ENCODE measurements around the gene SAA2. TPM values are rescaled to one million over a fixed set of nuclear protein-coding genes. Genes with fewer than 3 reads are reported as not detected.
"Not testable (repeated sequence)": the region's sequence is repeated elsewhere in the genome, so short reads cannot be mapped to it uniquely, and the experiment has no call there.

Gene SAA2
- total RNA-seq, 1 experiment from 2014 or later: not detected

- H3K4me2 ChIP-seq (ENCODE audit: low read depth, low read length, poor library complexity, severe bottlenecking): no peak overlapping the region
- no peak for DNase-seq
- H3K9ac ChIP-seq (ENCODE audit: low read length): no peak overlapping the region
- H3K9me2 ChIP-seq (replicated peaks; ENCODE audit: insufficient read depth, low read length): no peaks in the 10 kb centered on the region
- H3K27ac ChIP-seq (ENCODE audit: low read length): no peak overlapping the region
- H3K36me3 ChIP-seq (ENCODE audit: insufficient read depth, low read length): no peaks in the 10 kb centered on the region
- H2AFZ ChIP-seq (ENCODE audit: low read length): no peak overlapping the region
- no peaks in the 10 kb centered on the region for H3K27me3 ChIP-seq (ENCODE audit: low read length)
- no peaks in the 10 kb centered on the region for H3K4me1 ChIP-seq (ENCODE audit: low read length)
- H3K4me3 ChIP-seq (ENCODE audit: low read length): no peak overlapping the region
- H4K20me1 ChIP-seq (ENCODE audit: insufficient read depth, low read depth, low read length): no peaks in the 10 kb centered on the region
- H3K79me2 ChIP-seq (ENCODE audit: low read length): no peaks in the 10 kb centered on the region
- no peaks in the 10 kb centered on the region for H3K9me3 ChIP-seq (ENCODE audit: low read length)
Observed at GRCh38 chr11:18271206-18271605, 22.7 kb upstream of the SAA2 start.

DNA sequence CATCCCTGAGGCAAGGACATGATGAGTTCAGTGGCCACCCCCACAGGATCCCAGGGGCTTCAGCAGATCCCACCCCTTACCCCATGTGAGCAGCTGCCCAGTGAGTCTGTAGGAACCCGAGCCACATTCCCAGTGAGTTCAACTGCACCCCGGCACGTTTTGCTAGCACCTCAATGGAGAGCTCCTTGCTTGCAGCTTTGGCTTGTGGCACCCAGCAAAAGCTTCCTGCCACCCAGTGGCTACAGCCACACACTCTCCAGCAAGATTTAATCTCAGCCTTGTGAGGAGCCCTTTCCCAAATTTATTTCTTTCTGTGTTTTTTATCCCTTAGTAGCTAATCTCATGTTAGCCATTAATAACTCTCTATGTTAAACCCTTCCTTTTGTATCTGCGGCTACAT lies 21.6 kb upstream of the SAA2 start:
- Histone ChIP-seq H3K27me3 (ENCODE audit: low read length) (no peaks in the 10 kb centered on the region), H3K9me2 (replicated peaks; ENCODE audit: insufficient read depth, low read length) (no peaks in the 10 kb centered on the region), H3K4me3 (ENCODE audit: low read length) (no peak overlapping the region), H3K27ac (ENCODE audit: low read length) (no peak overlapping the region), H3K9ac (ENCODE audit: low read length) (no peak overlapping the region), H2AFZ (ENCODE audit: low read length) (no peak overlapping the region), H3K36me3 (ENCODE audit: insufficient read depth, low read length) (no peaks in the 10 kb centered on the region), H3K9me3 (ENCODE audit: low read length) (no peaks in the 10 kb centered on the region), H3K4me1 (ENCODE audit: low read length) (no peaks in the 10 kb centered on the region), H3K4me2 (ENCODE audit: low read depth, low read length, poor library complexity, severe bottlenecking) (no peak overlapping the region), H4K20me1 (ENCODE audit: insufficient read depth, low read depth, low read length) (no peaks in the 10 kb centered on the region), H3K79me2 (ENCODE audit: low read length) (no peaks in the 10 kb centered on the region)
- DNase-seq: no peak

- not testable (repeated sequence) for DNase-seq
Observed at GRCh38 chr11:18269252-18269651, 20.8 kb upstream of the SAA2 start.

GRCh38 chr11:18267335-18268133 lies 19.1 kb upstream of the SAA2 start:
- not testable (repeated sequence) for H4K20me1 ChIP-seq (ENCODE audit: insufficient read depth, low read depth, low read length); H3K9me2 ChIP-seq (replicated peaks; ENCODE audit: insufficient read depth, low read length); H3K27me3 ChIP-seq (ENCODE audit: low read length); H2AFZ ChIP-seq (ENCODE audit: low read length); H3K4me3 ChIP-seq (ENCODE audit: low read length); DNase-seq; H3K9ac ChIP-seq (ENCODE audit: low read length); H3K4me2 ChIP-seq (ENCODE audit: low read depth, low read length, poor library complexity, severe bottlenecking); H3K27ac ChIP-seq (ENCODE audit: low read length); H3K36me3 ChIP-seq (ENCODE audit: insufficient read depth, low read length); H3K79me2 ChIP-seq (ENCODE audit: low read length); H3K9me3 ChIP-seq (ENCODE audit: low read length); H3K4me1 ChIP-seq (ENCODE audit: low read length)

More at GRCh38 chr11:18269252-18269651, 20.8 kb upstream of the SAA2 start:
- H4K20me1 ChIP-seq (ENCODE audit: insufficient read depth, low read depth, low read length); H3K4me2 ChIP-seq (ENCODE audit: low read depth, low read length, poor library complexity, severe bottlenecking); H3K9ac ChIP-seq (ENCODE audit: low read length); H3K27me3 ChIP-seq (ENCODE audit: low read length); H3K4me1 ChIP-seq (ENCODE audit: low read length); H3K79me2 ChIP-seq (ENCODE audit: low read length); H3K36me3 ChIP-seq (ENCODE audit: insufficient read depth, low read length); H3K4me3 ChIP-seq (ENCODE audit: low read length); H3K9me2 ChIP-seq (replicated peaks; ENCODE audit: insufficient read depth, low read length); H3K9me3 ChIP-seq (ENCODE audit: low read length); H2AFZ ChIP-seq (ENCODE audit: low read length); H3K27ac ChIP-seq (ENCODE audit: low read length): not testable (repeated sequence)

DNA sequence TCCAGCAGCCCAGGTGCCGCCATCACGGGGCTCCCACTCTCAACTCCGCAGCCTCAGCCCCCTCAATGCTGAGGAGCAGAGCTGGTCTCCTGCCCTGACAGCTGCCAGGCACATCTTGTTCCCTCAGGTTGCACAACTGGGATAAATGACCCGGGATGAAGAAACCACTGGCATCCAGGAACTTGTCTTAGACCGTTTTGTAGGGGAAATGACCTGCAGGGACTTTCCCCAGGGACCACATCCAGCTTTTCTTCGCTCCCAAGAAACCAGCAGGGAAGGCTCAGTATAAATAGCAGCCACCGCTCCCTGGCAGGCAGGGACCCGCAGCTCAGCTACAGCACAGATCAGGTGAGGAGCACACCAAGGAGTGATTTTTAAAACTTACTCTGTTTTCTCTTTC lies 17.5 kb upstream of the SAA2 start, which contains the start of gene SAA1:
SAA1 (plus strand) TSS at position 316 of the 400 bp plus-strand sequence. CDS start 624 bp downstream, outside the sequence.
- Histone ChIP-seq H3K27ac (ENCODE audit: low read length) (no peak within 1 kb of the TSS), H2AFZ (ENCODE audit: low read length) (no peak within 1 kb of the TSS), H3K9ac (ENCODE audit: low read length) (no peak within 1 kb of the TSS), H3K36me3 (ENCODE audit: insufficient read depth, low read length) (no peaks in the 10 kb centered on the region), H3K4me2 (ENCODE audit: low read depth, low read length, poor library complexity, severe bottlenecking) (no peak within 1 kb of the TSS), H4K20me1 (ENCODE audit: insufficient read depth, low read depth, low read length) (no peaks in the 10 kb centered on the region), H3K27me3 (ENCODE audit: low read length) (no peaks in the 10 kb centered on the region), H3K4me1 (ENCODE audit: low read length) (no peaks in the 10 kb centered on the region), H3K9me3 (ENCODE audit: low read length) (no peaks in the 10 kb centered on the region), H3K79me2 (ENCODE audit: low read length) (no peaks in the 10 kb centered on the region), H3K4me3 (ENCODE audit: low read length) (no peak within 1 kb of the TSS), H3K9me2 (replicated peaks; ENCODE audit: insufficient read depth, low read length) (no peaks in the 10 kb centered on the region)
- no peak for DNase-seq

- Histone ChIP-seq H3K4me2 (ENCODE audit: low read depth, low read length, poor library complexity, severe bottlenecking) (no peak overlapping the region), H2AFZ (ENCODE audit: low read length) (no peak overlapping the region), H3K27ac (ENCODE audit: low read length) (no peak overlapping the region), H3K79me2 (ENCODE audit: low read length) (no peaks in the 10 kb centered on the region), H3K9ac (ENCODE audit: low read length) (no peak overlapping the region), H3K4me1 (ENCODE audit: low read length) (no peaks in the 10 kb centered on the region), H3K36me3 (ENCODE audit: insufficient read depth, low read length) (no peaks in the 10 kb centered on the region), H3K9me3 (ENCODE audit: low read length) (no peaks in the 10 kb centered on the region), H3K4me3 (ENCODE audit: low read length) (no peak overlapping the region), H3K9me2 (replicated peaks; ENCODE audit: insufficient read depth, low read length) (no peaks in the 10 kb centered on the region), H3K27me3 (ENCODE audit: low read length) (no peaks in the 10 kb centered on the region), H4K20me1 (ENCODE audit: insufficient read depth, low read depth, low read length) (no peaks in the 10 kb centered on the region)
- DNase-seq: no peak
Observed at GRCh38 chr11:18264677-18265555, 16.4 kb upstream of the SAA2 start.

DNA sequence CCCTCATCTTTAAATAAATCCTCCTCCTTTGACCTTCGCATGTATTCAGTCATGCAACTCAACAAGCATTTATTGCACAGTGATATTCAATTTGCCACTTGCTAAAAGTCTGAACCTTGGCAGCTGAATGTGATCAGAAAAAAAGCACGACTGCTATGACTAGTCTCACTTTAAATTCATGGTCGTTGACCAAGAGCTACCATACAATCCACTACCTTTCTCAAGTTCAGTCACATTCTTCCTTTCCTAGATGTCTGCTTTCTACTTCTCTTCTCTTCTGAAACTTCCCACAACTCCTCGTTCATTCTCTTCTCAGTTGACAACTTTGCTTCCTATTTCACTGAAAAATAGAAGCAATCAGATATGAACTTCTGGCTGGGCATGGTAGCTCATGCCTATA lies 15.6 kb upstream of the SAA2 start:
- no peaks in the 10 kb centered on the region for H3K27me3 ChIP-seq (ENCODE audit: low read length)
- DNase-seq: no peak
- H3K36me3 ChIP-seq (ENCODE audit: insufficient read depth, low read length): no peaks in the 10 kb centered on the region
- no peak overlapping the region for H3K9ac ChIP-seq (ENCODE audit: low read length)
- no peak overlapping the region for H3K27ac ChIP-seq (ENCODE audit: low read length)
- H3K4me2 ChIP-seq (ENCODE audit: low read depth, low read length, poor library complexity, severe bottlenecking): no peak overlapping the region
- H4K20me1 ChIP-seq (ENCODE audit: insufficient read depth, low read depth, low read length): no peaks in the 10 kb centered on the region
- H3K4me1 ChIP-seq (ENCODE audit: low read length): no peaks in the 10 kb centered on the region
- H2AFZ ChIP-seq (ENCODE audit: low read length): no peak overlapping the region; the same call in 1 of the 2 replicates
- H3K9me2 ChIP-seq (replicated peaks; ENCODE audit: insufficient read depth, low read length): no peaks in the 10 kb centered on the region
- no peaks in the 10 kb centered on the region for H3K79me2 ChIP-seq (ENCODE audit: low read length)
- no peak overlapping the region for H3K4me3 ChIP-seq (ENCODE audit: low read length)
- H3K9me3 ChIP-seq (ENCODE audit: low read length): no peaks in the 10 kb centered on the region

DNA sequence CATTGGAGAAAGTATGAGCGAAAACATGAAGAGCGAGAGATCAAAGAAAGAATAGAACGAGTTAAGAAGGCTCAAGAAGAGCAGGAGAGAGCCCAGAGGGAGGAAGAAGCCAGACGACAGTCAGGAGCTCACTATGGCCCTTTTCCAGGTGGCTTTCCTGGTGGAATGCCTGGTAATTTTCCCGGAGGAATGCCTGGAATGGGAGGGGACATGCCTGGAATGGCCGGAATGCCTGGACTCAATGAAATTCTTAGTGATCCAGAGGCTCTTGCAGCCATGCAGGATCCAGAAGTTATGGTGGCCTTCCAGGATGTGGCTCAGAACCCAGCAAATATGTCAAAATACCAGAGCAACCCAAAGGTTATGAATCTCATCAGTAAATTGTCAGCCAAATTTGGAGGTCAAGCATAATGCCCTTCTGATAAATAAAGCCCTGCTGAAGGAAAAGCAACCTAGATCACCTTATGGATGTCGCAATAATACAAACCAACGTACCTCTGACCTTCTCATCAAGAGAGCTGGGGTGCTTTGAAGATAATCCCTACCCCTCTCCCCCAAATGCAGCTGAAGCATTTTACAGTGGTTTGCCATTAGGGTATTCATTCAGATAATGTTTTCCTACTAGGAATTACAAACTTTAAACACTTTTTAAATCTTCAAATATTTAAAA lies 14.3 kb upstream of the SAA2 start:
- not testable (repeated sequence) for H3K79me2 ChIP-seq (ENCODE audit: low read length); H3K4me3 ChIP-seq (ENCODE audit: low read length); H3K4me1 ChIP-seq (ENCODE audit: low read length); H3K4me2 ChIP-seq (ENCODE audit: low read depth, low read length, poor library complexity, severe bottlenecking); H2AFZ ChIP-seq (ENCODE audit: low read length); DNase-seq; H3K36me3 ChIP-seq (ENCODE audit: insufficient read depth, low read length); H4K20me1 ChIP-seq (ENCODE audit: insufficient read depth, low read depth, low read length); H3K27ac ChIP-seq (ENCODE audit: low read length); H3K9me2 ChIP-seq (replicated peaks; ENCODE audit: insufficient read depth, low read length); H3K9ac ChIP-seq (ENCODE audit: low read length); H3K27me3 ChIP-seq (ENCODE audit: low read length); H3K9me3 ChIP-seq (ENCODE audit: low read length)

Measured in Karpas-422 (cell line).